HepG2 (cell line): Measurements from ENCODE around the gene ZP2. TPM values are rescaled to one million over a fixed set of nuclear protein-coding genes. Genes with fewer than 3 reads are reported as not detected.
A peak's percentile ranks its signal among the peaks of the same experiment; 100 is the strongest.

ENCODE experiments used
- ATAC-seq: fragments of 200-7000 bp; cut with Tn5 transposase; 3 replicates; pipeline ENCODE4 v1.9.1; 2020; ENCODE audit warnings: mild to moderate bottlenecking, moderate library complexity
- BruUV-seq: library from RNA; stranded (reverse); fragments of 400-500 nt; replicated peaks from 2 replicates; lab custom pipeline; 2021; lab: Mats Ljungman, UMichigan
- CTCF ChIA-PET: fragments of 300-600 bp; formaldehyde crosslinking; extraction: SDS; loops from one replicate; lab custom pipeline; 2021; ENCODE audit warnings: low total read pairs, inconsistent platforms, low intra/inter-chr PET ratio; lab: Yijun Ruan, JAX
- POLR2A ChIA-PET: fragments of 350-600 bp; sonication (Branson Sonifier 250); formaldehyde crosslinking; loops from one replicate; lab custom pipeline; 2020; ENCODE audit warnings: antibody characterized with exemption, inconsistent platforms; lab: Yijun Ruan, JAX
- DNase-seq: peaks from one replicate; pipeline ENCODE4 v3.0.0-alpha.2; 2015; ENCODE audit warnings: low spot score
- FAIRE-seq: peaks from 3 replicates; lab custom pipeline; 2011; peaks lifted over from hg19 to GRCh38; lab: Jason Lieb, UNC
- H2AFZ ChIP-seq: one replicate; pipeline ENCODE4 v1.6.1; 2011; ENCODE audit warnings: low read length, inconsistent platforms
- H3K27ac ChIP-seq: fragments of 300-600 bp; 3 replicates; pipeline ENCODE4 v1.8.0; 2011; ENCODE audit warnings: mixed run types, mild to moderate bottlenecking, mixed read lengths, low read length, inconsistent platforms; ENCODE audit not compliant: insufficient read depth; ENCODE audit errors: extremely low read length
- H3K27me3 ChIP-seq, 2 experiments: fragments of 200-600 bp in 1 of 2; 2 replicates in 1 of 2; 3 replicates in 1 of 2; pipeline versions ENCODE4 v1.6.0 to v1.8.0; 2011; ENCODE audit warnings: low read length in 2 of 2, mild to moderate bottlenecking in 2 of 2, moderate library complexity in 2 of 2, inconsistent platforms in 1 of 2; ENCODE audit not compliant: insufficient read depth in 2 of 2, control insufficient read depth in 1 of 2
- H3K36me3 ChIP-seq, 2 experiments: fragments of 200-600 bp in 1 of 2; replicated peaks in 1 of 2; 2 replicates in 1 of 2; 3 replicates in 1 of 2; pipeline versions ENCODE4 v1.5.1 to v1.8.0; 2011; ENCODE audit warnings: low read length in 2 of 2, inconsistent platforms in 1 of 2; ENCODE audit not compliant: insufficient read depth in 2 of 2, control insufficient read depth in 1 of 2
- H3K4me1 ChIP-seq: 2 replicates; pipeline ENCODE4 v1.5.1; 2012; ENCODE audit warnings: low read length, inconsistent platforms; ENCODE audit not compliant: insufficient read depth
- H3K4me2 ChIP-seq: 2 replicates; pipeline ENCODE4 v1.6.0; 2011; ENCODE audit warnings: low read depth, low read length, inconsistent platforms
- H3K4me3 ChIP-seq, 3 experiments: fragments of 200-600 bp in 1 of 3; sonication (generic), shearing (Covaris generic) in 1 of 3; replicated peaks in 1 of 3; 2 replicates each; pipeline ENCODE4 v1.5.1; 2011 to 2016; ENCODE audit warnings: low read length in 3 of 3, inconsistent platforms in 2 of 3, low read depth in 2 of 3, mild to moderate bottlenecking in 2 of 3, control low read depth in 1 of 3, mixed read lengths in 1 of 3; ENCODE audit not compliant: insufficient read depth in 1 of 3
- H3K79me2 ChIP-seq: one replicate; pipeline ENCODE4 v1.6.1; 2011; ENCODE audit warnings: low read length, inconsistent platforms; ENCODE audit not compliant: insufficient read depth
- H3K9ac ChIP-seq: 2 replicates; pipeline ENCODE4 v1.6.0; 2011; ENCODE audit warnings: mild to moderate bottlenecking, low read depth, low read length, inconsistent platforms; ENCODE audit not compliant: insufficient read depth
- H3K9me3 ChIP-seq: 2 replicates; pipeline ENCODE4 v1.5.1; 2012; ENCODE audit warnings: mild to moderate bottlenecking, low read length
- H4K20me1 ChIP-seq: 2 replicates; pipeline ENCODE4 v1.6.0; 2011; ENCODE audit warnings: inconsistent platforms, mild to moderate bottlenecking, low read length, moderate library complexity; ENCODE audit not compliant: insufficient read depth
- BRD4 ChIP-seq: sonication (generic); formaldehyde crosslinking; IDR thresholded peaks from 2 replicates; pipeline ENCODE4 v1.4.0; 2020; ENCODE audit warnings: missing genetic modification reagents
- TFE3 ChIP-seq: IDR thresholded peaks from 2 replicates; pipeline ENCODE4 v1.6.1; 2016
- ZFY ChIP-seq: sonication (generic); formaldehyde crosslinking; IDR thresholded peaks from 2 replicates; pipeline ENCODE4 v1.4.0; 2020; ENCODE audit warnings: missing genetic modification reagents
- ZNF121 ChIP-seq: sonication (generic); formaldehyde crosslinking; IDR thresholded peaks from 2 replicates; pipeline ENCODE4 v1.5.0; 2020; ENCODE audit warnings: mild to moderate bottlenecking, missing genetic modification reagents
- ZNF343 ChIP-seq: sonication (generic); formaldehyde crosslinking; IDR thresholded peaks from 2 replicates; pipeline ENCODE4 v1.4.0; 2020; ENCODE audit warnings: mild to moderate bottlenecking, missing genetic modification reagents
- ZNF569 ChIP-seq: sonication (generic); formaldehyde crosslinking; IDR thresholded peaks from 2 replicates; pipeline ENCODE4 v1.5.0; 2020; ENCODE audit warnings: mild to moderate bottlenecking, missing genetic modification reagents, moderate library complexity, borderline replicate concordance
- ZNF615 ChIP-seq: sonication (generic); formaldehyde crosslinking; IDR thresholded peaks from 2 replicates; pipeline ENCODE4 v1.5.0; 2020; ENCODE audit warnings: mild to moderate bottlenecking, missing genetic modification reagents, borderline replicate concordance
- ZNF704 ChIP-seq: sonication (generic); formaldehyde crosslinking; IDR thresholded peaks from 2 replicates; pipeline ENCODE4 v1.8.1; 2023; ENCODE audit warnings: mild to moderate bottlenecking, inconsistent platforms, moderate library complexity, missing genetic modification reagents, borderline replicate concordance
- ZNF780A ChIP-seq: sonication (generic); formaldehyde crosslinking; IDR thresholded peaks from 2 replicates; pipeline ENCODE4 v1.8.0; 2022; ENCODE audit warnings: mild to moderate bottlenecking, missing genetic modification reagents, moderate library complexity
- WGBS: methylation state at CpG from one replicate; pipeline ENCODE4 v1.1.6; 2017; ENCODE audit warnings: low lambda C conversion rate; 5-methylcytosine and 5-hydroxymethylcytosine counted together
- in situ Hi-C: cut with HindIII; loops from 2 replicates; pipeline ENCODE4 v1.10.0; 2017; ENCODE audit warnings: low pct_unique_long_range_greater_than_20kb; ENCODE audit not compliant: extremely low pct_ligation_motif_present
- intact Hi-C: fragments of 100-400 bp; cut with micrococcal nuclease; formaldehyde crosslinking; loops from one replicate; pipeline ENCODE4 v1.10.0; 2022; ENCODE audit not compliant: unreplicated experiment
- polyA plus RNA-seq, 8 experiments: library from polyadenylated mRNA; depleted of rRNA in 3 of 8; stranded (reverse) in 7 of 8; unstranded in 1 of 8; fragments of >200 nt; fragmentation: Illumina TruSeq in 4 of 8; extraction: Trizol in 4 of 8; gene quantifications; 2 replicates each; pipeline versions ENCODE4 v1.2.1 to v1.2.3, GENCODE V29; 2011 to 2016; ENCODE audit warnings: low read depth in 4 of 8, missing spikeins in 1 of 8, mixed read lengths in 1 of 8; ENCODE audit not compliant: insufficient read depth in 1 of 8
- total RNA-seq, 5 experiments: library from RNA; depleted of rRNA; stranded (reverse); fragments of >200 nt; fragmentation: Illumina TruSeq; extraction: Trizol; gene quantifications; 2 replicates each; pipeline ENCODE4 v1.2.3, GENCODE V29; 2016; ENCODE audit warnings: low read depth in 1 of 5
- TF ChIP-seq, protein P1 (sequence below): sonication (generic); formaldehyde crosslinking; IDR thresholded peaks from 2 replicates; pipeline ENCODE4 v1.8.0; 2022; ENCODE audit warnings: missing genetic modification reagents, mild to moderate bottlenecking, inconsistent platforms, borderline replicate concordance
- TF ChIP-seq, protein P2 (sequence below): sonication (generic); formaldehyde crosslinking; conservative IDR thresholded peaks from 2 replicates; pipeline ENCODE4 v1.4.0; 2020; ENCODE audit warnings: missing genetic modification reagents

ZP2 gene
- total and polyA plus RNA-seq, 2 of the 13 experiments (the other 11 are each of a cell fraction or from before 2014, with no cell fraction given), result not detected

GRCh38 chr16:21257284-21257683 lies 45.9 kb upstream of the ZP2 start (continued):
- TF ChIP-seq ZNF615 (CRISPR knock-in tag) (no peak), BRD4 (CRISPR knock-in tag) (no peak), ZNF121 (peak; percentile 92), ZNF343 (CRISPR knock-in tag) (no peak)
- TF ChIP-seq, protein P1, sequence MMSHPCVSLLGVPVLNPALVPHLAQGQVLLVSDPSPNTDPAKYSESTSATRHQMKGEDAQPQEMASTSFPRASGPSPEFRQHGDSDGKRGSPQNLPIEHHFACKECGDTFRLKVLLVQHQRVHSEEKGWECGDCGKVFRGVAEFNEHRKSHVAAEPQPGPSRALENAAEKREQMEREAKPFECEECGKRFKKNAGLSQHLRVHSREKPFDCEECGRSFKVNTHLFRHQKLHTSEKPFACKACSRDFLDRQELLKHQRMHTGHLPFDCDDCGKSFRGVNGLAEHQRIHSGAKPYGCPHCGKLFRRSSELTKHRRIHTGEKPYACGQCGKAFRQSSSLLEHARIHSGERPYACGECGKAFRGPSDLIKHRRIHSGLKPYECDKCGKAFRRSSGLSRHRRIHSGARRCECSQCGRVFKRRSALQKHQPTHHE (CRISPR knock-in tag), result no peak

GRCh38 chr16:21256636-21257035 lies 45.3 kb upstream of the ZP2 start:
- ChIA-PET CTCF (no interaction called here), POLR2A (interaction anchor here (1.5 to 2.8 kb wide), 2 partner anchors 22 to 68 kb away, joined by 3 to 14 read pairs; partner anchors contain the start of gene ANKS4B)
- Histone ChIP-seq H4K20me1 (no peaks in the 10 kb centered on the region), H3K4me1 (peaks cover 34% of the 10 kb centered on the region), H3K4me3 (no peak overlapping the region), H3K9me3 (no peaks in the 10 kb centered on the region), H3K27ac (no peak overlapping the region), H3K27me3 (no peaks in the 10 kb centered on the region), H3K36me3 (peaks cover 0 to 8% of the 10 kb centered on the region in 2 experiments; a peak in 2 of 5 replicates), H2AFZ (no peak overlapping the region), H3K4me2 (no peak overlapping the region), H3K79me2 (no peaks in the 10 kb centered on the region), H3K9ac (no peak overlapping the region)
- FAIRE-seq, result no peak
- no peak for ATAC-seq
- in situ Hi-C loops (no loop called here), intact Hi-C loops (no loop called here)
- no TSS peak for BruUV-seq
- 99% methylated on average over 2 of the region's 2 CpGs for WGBS
- no peak for DNase-seq
- TF ChIP-seq ZNF780A, result no peak
- TF ChIP-seq, protein P2, sequence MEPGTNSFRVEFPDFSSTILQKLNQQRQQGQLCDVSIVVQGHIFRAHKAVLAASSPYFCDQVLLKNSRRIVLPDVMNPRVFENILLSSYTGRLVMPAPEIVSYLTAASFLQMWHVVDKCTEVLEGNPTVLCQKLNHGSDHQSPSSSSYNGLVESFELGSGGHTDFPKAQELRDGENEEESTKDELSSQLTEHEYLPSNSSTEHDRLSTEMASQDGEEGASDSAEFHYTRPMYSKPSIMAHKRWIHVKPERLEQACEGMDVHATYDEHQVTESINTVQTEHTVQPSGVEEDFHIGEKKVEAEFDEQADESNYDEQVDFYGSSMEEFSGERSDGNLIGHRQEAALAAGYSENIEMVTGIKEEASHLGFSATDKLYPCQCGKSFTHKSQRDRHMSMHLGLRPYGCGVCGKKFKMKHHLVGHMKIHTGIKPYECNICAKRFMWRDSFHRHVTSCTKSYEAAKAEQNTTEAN (CRISPR knock-in tag), result no peak
- no peak for TF ChIP-seq TFE3
- TF ChIP-seq ZNF704 (CRISPR knock-in tag), result no peak
- no peak for TF ChIP-seq ZNF569 (CRISPR knock-in tag)
- TF ChIP-seq ZFY (CRISPR knock-in tag), result no peak
